IPS-18c (cell line): Measurements from ENCODE around the gene TSEN54.

Experiments
- H3K4me3 ChIP-seq: 2 replicates; pipeline ENCODE4 v1.7.0; 2013; ENCODE audit warnings: low read depth, mild to moderate bottlenecking, low read length, moderate library complexity; ENCODE audit not compliant: insufficient read depth
- H3K9me3 ChIP-seq: one replicate; pipeline ENCODE4 v1.6.1; 2013; ENCODE audit warnings: mild to moderate bottlenecking, low read length, moderate library complexity; ENCODE audit not compliant: control insufficient read depth, insufficient read depth

The TSEN54 gene

GRCh38 chr17:75564195-75564594, 47.9 kb downstream of the TSEN54 start:
- Histone ChIP-seq H3K4me3 (no peak overlapping the region), H3K9me3 (no peaks in the 10 kb centered on the region)

GRCh38 chr17:75565066-75565465, 48.7 kb downstream of the TSEN54 start:
- Histone ChIP-seq H3K4me3 (no peak overlapping the region), H3K9me3 (no peaks in the 10 kb centered on the region)

GRCh38 chr17:75565618-75566017, 49.3 kb downstream of the TSEN54 start:
- no peaks in the 10 kb centered on the region for H3K9me3 ChIP-seq
- no peak overlapping the region for H3K4me3 ChIP-seq

- Histone ChIP-seq H3K9me3 (no peaks in the 10 kb centered on the region), H3K4me3 (no peak overlapping the region)
Observed at GRCh38 chr17:75566416-75566815, 50.1 kb downstream of the TSEN54 start.

GRCh38 chr17:75566834-75567233, 50.5 kb downstream of the TSEN54 start:
- Histone ChIP-seq H3K9me3 (no peaks in the 10 kb centered on the region), H3K4me3 (no peak overlapping the region)

DNA sequence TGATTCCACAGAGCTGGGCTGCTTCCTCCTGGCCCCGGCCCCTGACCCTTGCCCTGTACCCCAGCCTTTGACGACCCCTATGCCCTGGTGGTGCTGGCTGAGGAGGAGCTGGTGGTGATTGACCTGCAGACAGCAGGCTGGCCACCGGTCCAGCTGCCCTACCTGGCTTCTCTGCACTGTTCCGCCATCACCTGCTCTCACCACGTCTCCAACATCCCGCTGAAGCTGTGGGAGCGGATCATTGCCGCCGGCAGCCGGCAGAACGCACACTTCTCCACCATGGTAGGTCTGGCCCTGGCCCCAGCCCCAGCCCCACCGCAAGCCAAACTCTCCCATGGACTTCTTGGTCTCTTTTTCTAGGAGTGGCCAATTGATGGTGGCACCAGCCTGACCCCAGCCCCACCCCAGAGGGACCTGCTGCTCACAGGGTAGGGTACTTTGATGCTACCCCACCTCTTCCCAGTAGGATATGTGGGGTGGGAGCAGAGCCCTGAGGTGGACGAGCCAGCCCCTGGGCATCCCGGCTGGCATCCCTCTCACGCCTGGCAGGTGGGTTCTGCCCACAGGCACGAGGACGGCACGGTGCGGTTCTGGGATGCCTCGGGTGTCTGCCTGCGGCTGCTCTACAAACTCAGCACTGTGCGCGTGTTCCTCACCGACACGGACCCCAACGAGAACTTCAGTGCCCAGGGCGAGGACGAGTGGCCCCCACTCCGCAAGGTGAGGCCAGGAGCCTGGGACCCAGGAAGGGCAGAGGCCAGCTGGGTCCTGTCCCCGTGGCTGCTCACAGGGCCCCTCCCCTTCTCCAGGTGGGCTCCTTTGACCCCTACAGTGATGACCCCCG, 52.3 kb downstream of the TSEN54 start:
- Histone ChIP-seq H3K4me3 (no peak overlapping the region), H3K9me3 (no peaks in the 10 kb centered on the region)

DNA sequence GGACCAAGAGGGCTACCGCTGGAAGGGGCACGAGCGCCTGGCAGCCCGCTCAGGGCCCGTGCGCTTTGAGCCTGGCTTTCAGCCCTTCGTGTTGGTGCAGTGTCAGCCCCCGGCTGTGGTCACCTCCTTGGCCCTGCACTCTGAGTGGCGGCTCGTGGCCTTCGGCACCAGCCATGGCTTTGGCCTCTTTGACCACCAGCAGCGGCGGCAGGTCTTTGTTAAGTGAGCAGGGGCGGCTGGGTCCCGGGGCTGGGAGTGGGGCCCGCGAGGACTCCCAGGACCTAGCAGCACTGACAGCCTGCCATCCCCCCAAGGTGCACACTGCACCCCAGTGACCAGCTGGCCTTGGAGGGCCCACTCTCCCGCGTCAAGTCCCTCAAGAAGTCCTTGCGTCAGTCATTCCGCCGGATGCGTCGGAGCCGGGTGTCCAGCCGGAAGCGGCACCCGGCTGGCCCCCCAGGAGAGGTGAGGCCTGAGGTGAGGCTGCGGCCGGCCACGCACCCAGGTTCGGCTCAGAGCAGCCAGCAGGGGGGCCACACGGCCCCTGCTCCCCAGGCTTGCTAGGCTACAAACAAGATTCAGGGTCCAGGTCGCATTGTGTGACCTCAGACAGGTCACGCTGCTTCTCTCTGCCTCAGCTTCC, 53.8 kb downstream of the TSEN54 start:
- Histone ChIP-seq H3K4me3 (no peak overlapping the region), H3K9me3 (no peaks in the 10 kb centered on the region)

- H3K4me3 ChIP-seq = no peak overlapping the region
- H3K9me3 ChIP-seq = no peaks in the 10 kb centered on the region
Observed at GRCh38 chr17:75570772-75571171, 54.4 kb downstream of the TSEN54 start.

DNA sequence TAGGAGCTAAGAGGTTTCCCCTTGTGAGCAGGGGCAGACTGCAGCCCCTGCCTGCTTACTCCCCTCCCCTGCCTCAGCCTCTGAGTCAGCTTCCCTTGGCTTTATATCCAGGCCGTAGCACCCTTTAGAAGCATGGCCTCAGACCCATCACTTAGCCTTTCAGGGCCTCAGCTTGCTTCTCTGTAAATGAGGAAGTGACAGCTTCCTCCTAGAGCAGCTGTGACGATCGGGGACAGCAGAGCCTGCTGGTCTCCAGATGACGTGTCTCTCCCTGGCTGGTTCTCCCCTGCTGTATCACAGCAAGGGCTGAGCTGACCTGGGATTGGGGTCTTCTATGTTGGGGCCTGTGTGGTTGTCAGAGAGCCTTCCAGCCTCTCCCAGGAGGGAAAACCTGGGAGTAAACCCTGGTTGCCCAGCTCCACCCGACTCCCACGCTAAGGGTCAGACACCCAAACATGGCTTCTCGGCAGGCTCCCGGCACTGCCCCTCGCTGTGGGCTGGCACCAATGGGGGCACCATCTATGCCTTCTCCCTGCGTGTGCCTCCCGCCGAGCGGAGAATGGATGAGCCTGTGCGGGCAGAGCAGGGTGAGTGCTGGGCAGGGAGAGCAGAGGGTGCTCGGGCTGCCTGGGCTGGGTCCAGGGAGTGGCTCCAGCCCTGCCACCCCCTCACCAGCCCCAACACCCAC, 55.0 kb downstream of the TSEN54 start:
- no peak overlapping the region for H3K4me3 ChIP-seq
- H3K9me3 ChIP-seq = no peaks in the 10 kb centered on the region

DNA sequence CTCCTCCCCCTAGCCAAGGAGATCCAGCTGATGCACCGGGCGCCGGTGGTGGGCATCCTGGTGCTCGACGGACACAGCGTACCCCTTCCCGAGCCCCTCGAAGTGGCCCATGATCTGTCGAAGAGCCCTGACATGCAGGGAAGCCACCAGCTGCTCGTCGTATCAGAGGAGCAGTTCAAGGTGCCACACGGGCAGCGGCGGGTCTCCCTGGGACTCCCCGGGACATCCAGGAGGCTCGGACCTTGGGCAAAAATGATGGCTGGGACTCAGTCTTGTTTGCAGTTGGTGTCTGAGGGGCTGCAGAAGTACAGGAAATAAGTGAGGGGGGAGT, 55.5 kb downstream of the TSEN54 start:
- no peaks in the 10 kb centered on the region for H3K9me3 ChIP-seq
- no peak overlapping the region for H3K4me3 ChIP-seq

DNA sequence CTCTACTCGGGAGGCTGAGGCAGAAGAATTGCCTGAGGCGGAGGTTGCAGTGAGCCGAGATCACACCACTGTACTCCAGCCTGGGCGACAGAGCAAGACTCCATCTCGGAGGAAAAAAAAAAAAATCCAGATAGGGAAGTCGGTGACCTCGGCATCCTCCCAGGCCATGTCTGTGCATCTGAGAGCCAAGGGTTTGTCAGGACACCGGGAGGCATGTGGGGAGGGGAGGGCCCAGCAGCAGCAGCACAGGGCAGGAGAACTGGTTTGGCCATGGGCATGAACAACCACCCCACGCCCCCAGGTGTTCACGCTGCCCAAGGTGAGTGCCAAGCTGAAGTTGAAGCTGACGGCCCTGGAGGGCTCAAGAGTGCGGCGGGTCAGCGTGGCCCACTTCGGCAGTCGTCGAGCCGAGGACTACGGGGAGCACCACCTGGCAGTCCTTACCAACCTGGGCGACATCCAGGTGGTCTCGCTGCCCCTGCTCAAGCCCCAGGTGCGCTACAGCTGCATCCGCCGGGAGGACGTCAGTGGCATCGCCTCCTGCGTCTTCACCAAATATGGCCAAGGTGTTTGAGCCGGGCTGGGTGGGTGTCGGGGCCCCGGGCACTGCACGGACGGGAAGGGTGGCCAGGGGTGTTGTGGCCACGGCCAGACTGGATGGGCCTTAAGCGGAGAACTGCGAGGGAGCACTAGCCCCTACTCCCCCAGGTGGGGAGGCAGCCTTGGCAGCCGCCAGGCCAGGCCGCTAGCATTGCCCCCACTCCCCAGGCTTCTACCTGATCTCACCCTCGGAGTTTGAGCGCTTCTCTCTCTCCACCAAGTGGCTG, 56.6 kb downstream of the TSEN54 start:
- no peak overlapping the region for H3K4me3 ChIP-seq
- H3K9me3 ChIP-seq = no peaks in the 10 kb centered on the region

DNA sequence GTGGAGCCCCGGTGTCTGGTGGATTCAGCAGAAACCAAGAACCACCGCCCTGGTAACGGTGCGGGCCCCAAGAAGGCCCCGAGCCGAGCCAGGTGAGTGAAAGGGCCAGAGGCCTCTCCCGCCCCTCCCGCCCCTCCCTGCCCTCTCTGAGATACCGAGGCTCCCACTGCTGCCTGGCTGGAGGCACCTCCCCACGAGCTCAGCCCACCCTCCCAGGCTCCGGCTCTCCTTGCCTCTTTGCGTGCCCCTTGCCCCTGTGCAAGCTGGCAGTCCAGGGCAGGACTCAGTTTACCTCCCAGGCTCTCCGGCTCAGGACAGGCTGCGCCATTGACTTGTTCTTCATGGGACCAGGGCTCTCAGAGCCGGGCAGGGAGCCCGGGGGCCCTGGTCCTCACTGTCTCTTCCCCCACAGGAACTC, 57.2 kb downstream of the TSEN54 start:
- H3K4me3 ChIP-seq = no peak overlapping the region
- H3K9me3 ChIP-seq = no peaks in the 10 kb centered on the region

- H3K4me3 ChIP-seq = no peak overlapping the region
- H3K9me3 ChIP-seq = no peaks in the 10 kb centered on the region
Observed at GRCh38 chr17:75573994-75574393, 57.7 kb downstream of the TSEN54 start.
